Measurements from ENCODE around the gene SGPL1.

Gene SGPL1

GRCh38 chr10:70921285-70921684 is 105.5 kb downstream of the SGPL1 start:
- DNase-seq (ENCODE audit: low read depth, low spot score) = no peak

- no peak for DNase-seq (ENCODE audit: low read depth, low spot score)
Measured at GRCh38 chr10:70923696-70924095, 107.9 kb downstream of the SGPL1 start.

GRCh38 chr10:70925377-70926225 is 109.9 kb downstream of the SGPL1 start:
- peak; percentile 38 for DNase-seq (ENCODE audit: low read depth, low spot score)

GRCh38 chr10:70926226-70927000 is 110.7 kb downstream of the SGPL1 start:
- DNase-seq (ENCODE audit: low read depth, low spot score) = no peak

GRCh38 chr10:70927189-70927943 is 111.6 kb downstream of the SGPL1 start:
- no peak for DNase-seq (ENCODE audit: low read depth, low spot score)

GRCh38 chr10:70928140-70928539 is 112.4 kb downstream of the SGPL1 start:
- no peak for DNase-seq (ENCODE audit: low read depth, low spot score)

- DNase-seq (ENCODE audit: low read depth, low spot score) = no peak
Measured at GRCh38 chr10:70930263-70931000, 114.7 kb downstream of the SGPL1 start.

Data from activated naive CD8-positive, alpha-beta T cell treated with anti-CD3 and anti-CD28 coated beads, Interleukin-2, amount 50 U/mL, for 16 hours (primary cell).